Sigmoid colon (tissue), 4 donors: ENCODE data around the gene LPP.

ENCODE experiments used
- EP300 ChIP-seq, 4 donors: sonication (generic); formaldehyde crosslinking; IDR thresholded peaks; one replicate each; pipeline ENCODE4 v1.6.1; 2017; ENCODE audit warnings: antibody characterized with exemption in 4 of 4
- POLR2AphosphoS5 ChIP-seq, 4 donors: sonication (generic); formaldehyde crosslinking; IDR thresholded peaks; one replicate each; pipeline ENCODE4 v1.6.1; 2017; ENCODE audit warnings: antibody characterized with exemption in 4 of 4
- TF ChIP-seq, protein P1 (sequence below), 4 experiments: fragments of 450-650 bp in 3 of 4; fragments of 200-600 bp in 1 of 4; IDR thresholded peaks; one replicate each; pipeline ENCODE4 v1.5.1; 2016 to 2019; ENCODE audit warnings: antibody characterized with exemption in 4 of 4, mild to moderate bottlenecking in 3 of 4, moderate library complexity in 2 of 4

DNA sequence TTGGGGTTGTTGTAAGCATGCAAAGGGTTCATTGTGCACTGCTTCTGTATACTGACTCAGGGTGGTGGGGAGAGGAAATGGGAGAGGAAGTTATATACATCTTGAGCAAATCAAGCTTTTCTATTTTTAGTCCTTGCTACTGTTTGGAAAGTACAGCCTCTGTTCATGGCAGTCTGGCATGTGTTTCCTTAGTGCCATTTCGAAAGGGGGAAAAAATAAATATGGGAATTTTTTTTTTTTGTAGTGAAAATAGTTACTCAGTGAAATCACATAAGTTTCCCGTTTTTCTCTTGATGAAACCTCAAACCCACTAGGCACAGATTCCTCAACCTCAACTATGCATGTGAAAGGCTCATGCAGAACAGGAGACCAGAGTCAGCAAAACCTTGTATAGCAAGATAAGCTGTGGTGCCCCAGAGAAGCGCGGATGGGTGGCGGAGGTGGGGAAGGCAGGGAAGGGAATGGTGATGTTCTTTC is 353.3 kb downstream of the LPP start:
- TF ChIP-seq, protein P1, sequence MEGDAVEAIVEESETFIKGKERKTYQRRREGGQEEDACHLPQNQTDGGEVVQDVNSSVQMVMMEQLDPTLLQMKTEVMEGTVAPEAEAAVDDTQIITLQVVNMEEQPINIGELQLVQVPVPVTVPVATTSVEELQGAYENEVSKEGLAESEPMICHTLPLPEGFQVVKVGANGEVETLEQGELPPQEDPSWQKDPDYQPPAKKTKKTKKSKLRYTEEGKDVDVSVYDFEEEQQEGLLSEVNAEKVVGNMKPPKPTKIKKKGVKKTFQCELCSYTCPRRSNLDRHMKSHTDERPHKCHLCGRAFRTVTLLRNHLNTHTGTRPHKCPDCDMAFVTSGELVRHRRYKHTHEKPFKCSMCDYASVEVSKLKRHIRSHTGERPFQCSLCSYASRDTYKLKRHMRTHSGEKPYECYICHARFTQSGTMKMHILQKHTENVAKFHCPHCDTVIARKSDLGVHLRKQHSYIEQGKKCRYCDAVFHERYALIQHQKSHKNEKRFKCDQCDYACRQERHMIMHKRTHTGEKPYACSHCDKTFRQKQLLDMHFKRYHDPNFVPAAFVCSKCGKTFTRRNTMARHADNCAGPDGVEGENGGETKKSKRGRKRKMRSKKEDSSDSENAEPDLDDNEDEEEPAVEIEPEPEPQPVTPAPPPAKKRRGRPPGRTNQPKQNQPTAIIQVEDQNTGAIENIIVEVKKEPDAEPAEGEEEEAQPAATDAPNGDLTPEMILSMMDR (IDR thresholded peaks at IDR 0.05) = no peak
- TF ChIP-seq POLR2AphosphoS5 (IDR thresholded peaks at IDR 0.05) = no peak
- TF ChIP-seq EP300 (IDR thresholded peaks at IDR 0.05) = no peak
